Stimulated activated CD8-positive, alpha-beta memory T cell treated with anti-CD3 and anti-CD28 coated beads, Interleukin-2, amount 100 ng/mL, for 48 hours (primary cell): Measurements from ENCODE around the gene METTL16.
"Not testable (repeated sequence)": the region's sequence is repeated elsewhere in the genome, so short reads cannot be mapped to it uniquely, and the experiment has no call there.

Experiments used
- DNase-seq, 2 donors: peaks; one replicate each; pipeline ENCODE4 v3.0.0-alpha.2; 2020; ENCODE audit warnings: low read depth in 2 of 2

Gene METTL16

GRCh38 chr17:2503627-2504026 lies 8.1 kb downstream of the METTL16 start:
- DNase-seq: no peak

GRCh38 chr17:2502871-2503580 lies 8.7 kb downstream of the METTL16 start:
- no peak for DNase-seq

GRCh38 chr17:2500446-2500845 lies 11.2 kb downstream of the METTL16 start:
- DNase-seq: no peak

- not testable (repeated sequence) for DNase-seq
These were observed 22.4 kb downstream of the METTL16 start for GRCh38 chr17:2489286-2489685.

GRCh38 chr17:2487306-2487705 lies 24.4 kb downstream of the METTL16 start:
- DNase-seq: no peak

- DNase-seq: not testable (repeated sequence)
These were observed 25.0 kb downstream of the METTL16 start for GRCh38 chr17:2486709-2487108.

- DNase-seq: no peak
These were observed 25.7 kb downstream of the METTL16 start for GRCh38 chr17:2485970-2486369.

GRCh38 chr17:2485543-2485942 lies 26.1 kb downstream of the METTL16 start:
- no peak for DNase-seq

GRCh38 chr17:2484876-2485275 lies 26.8 kb downstream of the METTL16 start:
- no peak for DNase-seq

- no peak for DNase-seq
These were observed 28.6 kb downstream of the METTL16 start for GRCh38 chr17:2483084-2483483.

GRCh38 chr17:2482218-2482617 lies 29.5 kb downstream of the METTL16 start:
- DNase-seq: no peak

- no peak for DNase-seq
These were observed 29.9 kb downstream of the METTL16 start for GRCh38 chr17:2481760-2482159.

GRCh38 chr17:2478458-2478857 lies 33.2 kb downstream of the METTL16 start:
- no peak for DNase-seq

- no peak for DNase-seq
These were observed 36.6 kb downstream of the METTL16 start for GRCh38 chr17:2475056-2475455.

- no peak for DNase-seq
These were observed 37.3 kb downstream of the METTL16 start for GRCh38 chr17:2474371-2474770.

- DNase-seq: no peak
These were observed 43.4 kb downstream of the METTL16 start for GRCh38 chr17:2468270-2468669.

- no peak for DNase-seq
These were observed 44.8 kb downstream of the METTL16 start for GRCh38 chr17:2466931-2467330.

GRCh38 chr17:2462481-2462880 lies 49.2 kb downstream of the METTL16 start:
- no peak for DNase-seq

- DNase-seq: no peak
These were observed 51.8 kb downstream of the METTL16 start for GRCh38 chr17:2459917-2460271.

- no peak for DNase-seq
These were observed 53.8 kb downstream of the METTL16 start for GRCh38 chr17:2457913-2458312.

- no peak for DNase-seq
These were observed 55.2 kb downstream of the METTL16 start for GRCh38 chr17:2456475-2456874.

- no peak for DNase-seq
These were observed 55.7 kb downstream of the METTL16 start for GRCh38 chr17:2455956-2456355.

- DNase-seq: no peak
These were observed 57.8 kb downstream of the METTL16 start for GRCh38 chr17:2453866-2454265.

- no peak for DNase-seq
These were observed 58.4 kb downstream of the METTL16 start for GRCh38 chr17:2453325-2453724.
